ENCODE measurements around the gene KIF1B. TPM values are rescaled to one million over a fixed set of nuclear protein-coding genes. Genes with fewer than 3 reads are reported as not detected.

The KIF1B gene
- total and polyA plus RNA-seq, 2 experiments from 2014 or later: 21.5 to 68.4 TPM

DNA sequence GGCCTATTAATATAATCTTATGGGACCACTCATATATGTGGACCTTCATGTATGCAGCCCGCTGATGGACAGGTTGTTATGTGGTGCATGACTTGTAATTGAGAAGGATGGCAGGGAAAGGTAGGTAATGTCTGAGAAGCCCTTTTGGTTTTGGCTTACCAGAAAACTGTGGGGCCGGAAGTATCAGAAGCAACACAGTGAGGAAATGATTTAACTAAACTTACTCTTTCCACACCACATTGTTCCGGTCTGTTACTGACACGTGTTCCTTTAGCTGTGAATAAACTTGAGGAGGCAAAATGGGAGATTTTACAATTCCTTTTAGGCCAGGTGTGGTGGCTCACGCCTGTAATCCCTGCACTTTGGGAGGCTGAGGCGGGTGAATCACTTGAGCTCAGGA is 32.4 kb downstream of the KIF1B start (continued):
- no peak for TF ChIP-seq ZNF114 (CRISPR knock-in tag; IDR thresholded peaks at IDR 0.05)
- TF ChIP-seq JUNB (IDR thresholded peaks at IDR 0.05; ENCODE audit: unreplicated experiment): no peak
- TF ChIP-seq, protein P1, sequence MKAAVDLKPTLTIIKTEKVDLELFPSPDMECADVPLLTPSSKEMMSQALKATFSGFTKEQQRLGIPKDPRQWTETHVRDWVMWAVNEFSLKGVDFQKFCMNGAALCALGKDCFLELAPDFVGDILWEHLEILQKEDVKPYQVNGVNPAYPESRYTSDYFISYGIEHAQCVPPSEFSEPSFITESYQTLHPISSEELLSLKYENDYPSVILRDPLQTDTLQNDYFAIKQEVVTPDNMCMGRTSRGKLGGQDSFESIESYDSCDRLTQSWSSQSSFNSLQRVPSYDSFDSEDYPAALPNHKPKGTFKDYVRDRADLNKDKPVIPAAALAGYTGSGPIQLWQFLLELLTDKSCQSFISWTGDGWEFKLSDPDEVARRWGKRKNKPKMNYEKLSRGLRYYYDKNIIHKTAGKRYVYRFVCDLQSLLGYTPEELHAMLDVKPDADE (IDR thresholded peaks at IDR 0.05): no peak
- TF ChIP-seq NANOG (IDR thresholded peaks at IDR 0.05; ENCODE audit: borderline replicate concordance): no peak
- TF ChIP-seq, protein P2, sequence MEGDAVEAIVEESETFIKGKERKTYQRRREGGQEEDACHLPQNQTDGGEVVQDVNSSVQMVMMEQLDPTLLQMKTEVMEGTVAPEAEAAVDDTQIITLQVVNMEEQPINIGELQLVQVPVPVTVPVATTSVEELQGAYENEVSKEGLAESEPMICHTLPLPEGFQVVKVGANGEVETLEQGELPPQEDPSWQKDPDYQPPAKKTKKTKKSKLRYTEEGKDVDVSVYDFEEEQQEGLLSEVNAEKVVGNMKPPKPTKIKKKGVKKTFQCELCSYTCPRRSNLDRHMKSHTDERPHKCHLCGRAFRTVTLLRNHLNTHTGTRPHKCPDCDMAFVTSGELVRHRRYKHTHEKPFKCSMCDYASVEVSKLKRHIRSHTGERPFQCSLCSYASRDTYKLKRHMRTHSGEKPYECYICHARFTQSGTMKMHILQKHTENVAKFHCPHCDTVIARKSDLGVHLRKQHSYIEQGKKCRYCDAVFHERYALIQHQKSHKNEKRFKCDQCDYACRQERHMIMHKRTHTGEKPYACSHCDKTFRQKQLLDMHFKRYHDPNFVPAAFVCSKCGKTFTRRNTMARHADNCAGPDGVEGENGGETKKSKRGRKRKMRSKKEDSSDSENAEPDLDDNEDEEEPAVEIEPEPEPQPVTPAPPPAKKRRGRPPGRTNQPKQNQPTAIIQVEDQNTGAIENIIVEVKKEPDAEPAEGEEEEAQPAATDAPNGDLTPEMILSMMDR (conservative IDR thresholded peaks at IDR 0.05; ENCODE audit: low read depth in 2 of 2): no peak
- TF ChIP-seq, protein P3, sequence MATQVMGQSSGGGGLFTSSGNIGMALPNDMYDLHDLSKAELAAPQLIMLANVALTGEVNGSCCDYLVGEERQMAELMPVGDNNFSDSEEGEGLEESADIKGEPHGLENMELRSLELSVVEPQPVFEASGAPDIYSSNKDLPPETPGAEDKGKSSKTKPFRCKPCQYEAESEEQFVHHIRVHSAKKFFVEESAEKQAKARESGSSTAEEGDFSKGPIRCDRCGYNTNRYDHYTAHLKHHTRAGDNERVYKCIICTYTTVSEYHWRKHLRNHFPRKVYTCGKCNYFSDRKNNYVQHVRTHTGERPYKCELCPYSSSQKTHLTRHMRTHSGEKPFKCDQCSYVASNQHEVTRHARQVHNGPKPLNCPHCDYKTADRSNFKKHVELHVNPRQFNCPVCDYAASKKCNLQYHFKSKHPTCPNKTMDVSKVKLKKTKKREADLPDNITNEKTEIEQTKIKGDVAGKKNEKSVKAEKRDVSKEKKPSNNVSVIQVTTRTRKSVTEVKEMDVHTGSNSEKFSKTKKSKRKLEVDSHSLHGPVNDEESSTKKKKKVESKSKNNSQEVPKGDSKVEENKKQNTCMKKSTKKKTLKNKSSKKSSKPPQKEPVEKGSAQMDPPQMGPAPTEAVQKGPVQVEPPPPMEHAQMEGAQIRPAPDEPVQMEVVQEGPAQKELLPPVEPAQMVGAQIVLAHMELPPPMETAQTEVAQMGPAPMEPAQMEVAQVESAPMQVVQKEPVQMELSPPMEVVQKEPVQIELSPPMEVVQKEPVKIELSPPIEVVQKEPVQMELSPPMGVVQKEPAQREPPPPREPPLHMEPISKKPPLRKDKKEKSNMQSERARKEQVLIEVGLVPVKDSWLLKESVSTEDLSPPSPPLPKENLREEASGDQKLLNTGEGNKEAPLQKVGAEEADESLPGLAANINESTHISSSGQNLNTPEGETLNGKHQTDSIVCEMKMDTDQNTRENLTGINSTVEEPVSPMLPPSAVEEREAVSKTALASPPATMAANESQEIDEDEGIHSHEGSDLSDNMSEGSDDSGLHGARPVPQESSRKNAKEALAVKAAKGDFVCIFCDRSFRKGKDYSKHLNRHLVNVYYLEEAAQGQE (IDR thresholded peaks at IDR 0.05; ENCODE audit: unreplicated experiment): no peak
- no peak for TF ChIP-seq EZH2 (IDR thresholded peaks at IDR 0.05; ENCODE audit: low read depth, unreplicated experiment)
- TF ChIP-seq POLR2AphosphoS5 (IDR thresholded peaks at IDR 0.05; ENCODE audit: low read depth): no peak
- no peak for TF ChIP-seq EZH2phosphoT487 (IDR thresholded peaks at IDR 0.05; ENCODE audit: unreplicated experiment)

DNA sequence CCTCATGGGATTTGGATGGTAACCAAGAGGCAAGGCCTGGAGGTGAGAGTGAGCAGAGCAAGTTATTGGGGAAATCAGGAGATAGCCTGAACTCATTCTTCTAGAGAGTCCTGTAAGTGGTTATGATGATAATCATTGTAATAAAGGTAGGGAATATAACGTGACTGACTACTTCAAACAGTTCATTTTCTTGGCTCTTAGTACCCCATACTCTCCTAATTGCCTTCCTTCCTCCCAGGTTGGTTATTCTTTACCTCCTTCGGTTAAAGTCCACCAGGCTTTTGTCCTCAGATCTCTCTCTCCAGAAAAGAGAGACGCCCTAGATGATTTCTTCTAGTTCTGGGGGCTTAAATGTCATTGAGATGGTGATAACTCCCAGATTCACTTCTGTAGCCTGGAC is 35.3 kb downstream of the KIF1B start:
- no peak overlapping the region for H3K4me2 ChIP-seq
- no peak for DNase-seq (ENCODE audit: low spot score)
- peaks cover 24% of the 10 kb centered on the region for H4K20me1 ChIP-seq (replicated peaks; ENCODE audit: insufficient read depth)
- H3K4me3 Mint-ChIP-seq: no peak overlapping the region
- 0 out of 2 replicates have a peak, but pooled peaks cover 4% of the 10 kb centered on the region for H3K9me2 ChIP-seq (ENCODE audit: insufficient read depth)
- no peaks in the 10 kb centered on the region for H3K9me3 Mint-ChIP-seq
- H3K27ac ChIP-seq (ENCODE audit: low read depth): peak overlapping the region; percentile 46; the same call in 1 of the 2 replicates
- H3K36me3 ChIP-seq (ENCODE audit: insufficient read depth): no peaks in the 10 kb centered on the region
- no peak overlapping the region for H3K27ac Mint-ChIP-seq
- ATAC-seq: no peak
- no peaks in the 10 kb centered on the region for H3K4me1 ChIP-seq (ENCODE audit: insufficient read depth)
- no peak overlapping the region for H2AFZ ChIP-seq
- no peaks in the 10 kb centered on the region for H3F3A ChIP-seq (replicated peaks; ENCODE audit: low read depth)
- H3K79me2 ChIP-seq (replicated peaks; ENCODE audit: insufficient read depth): peaks cover 99% of the 10 kb centered on the region
- TF ChIP-seq, protein P2 (conservative IDR thresholded peaks at IDR 0.05; ENCODE audit: low read depth in 2 of 2): no peak
- TF ChIP-seq EZH2 (IDR thresholded peaks at IDR 0.05; ENCODE audit: low read depth, unreplicated experiment) (no peak), POLR2AphosphoS5 (IDR thresholded peaks at IDR 0.05; ENCODE audit: low read depth) (no peak)
- no peaks in the 10 kb centered on the region for H3K27me3 ChIP-seq (ENCODE audit: insufficient read depth)
- H3K36me3 Mint-ChIP-seq (ENCODE audit: low read depth): peaks cover 22% of the 10 kb centered on the region
- H3K4me3 ChIP-seq: no peak overlapping the region
- H3K27me3 Mint-ChIP-seq (ENCODE audit: insufficient read depth, low read depth, poor library complexity): no peaks in the 10 kb centered on the region
- no peaks in the 10 kb centered on the region for H3K4me1 Mint-ChIP-seq
